SU-DHL-6 (cell line): ENCODE data around the gene NR5A2.

Experiments
- H2AFZ ChIP-seq: fragments of 200-600 bp; sonication (generic); 2 replicates; pipeline ENCODE4 v1.6.1; 2014; ENCODE audit warnings: low read depth, mild to moderate bottlenecking, moderate library complexity, mixed read lengths, antibody characterized with exemption, low read length; ENCODE audit not compliant: severe bottlenecking
- H3F3A ChIP-seq: fragments of 200-600 bp; shearing (Covaris generic); 2 replicates; pipeline ENCODE4 v1.6.0; 2016; ENCODE audit warnings: antibody characterized with exemption, mild to moderate bottlenecking; ENCODE audit not compliant: insufficient read depth
- H3K27ac ChIP-seq: fragments of 200-600 bp; sonication (generic); 2 replicates; pipeline ENCODE4 v1.5.1; 2016; ENCODE audit warnings: low read depth, mild to moderate bottlenecking, low read length, moderate library complexity, mixed read lengths
- H3K27me3 ChIP-seq: fragments of 200-600 bp; sonication (generic), shearing (Covaris generic); 2 replicates; pipeline ENCODE4 v1.6.0; 2014; ENCODE audit warnings: mild to moderate bottlenecking, low read length
- H3K36me3 ChIP-seq: fragments of 200-600 bp; sonication (generic); 2 replicates; pipeline ENCODE4 v1.6.1; 2014; ENCODE audit warnings: mild to moderate bottlenecking, low read length, mixed read lengths
- H3K4me2 ChIP-seq: fragments of 300-600, 200-600 bp; shearing (Covaris generic), sonication (generic); 2 replicates; pipeline ENCODE4 v1.6.0; 2014; ENCODE audit warnings: low read length, low read depth, mild to moderate bottlenecking; ENCODE audit not compliant: poor library complexity, severe bottlenecking
- H3K4me3 ChIP-seq: fragments of 200-600 bp; sonication (generic); 2 replicates; pipeline ENCODE4 v1.5.1; 2014; ENCODE audit warnings: antibody characterized with exemption, low read length, mild to moderate bottlenecking, mixed read lengths; ENCODE audit not compliant: insufficient read depth, poor library complexity, severe bottlenecking
- H3K79me2 ChIP-seq: fragments of 200-600 bp; sonication (generic); 2 replicates; pipeline ENCODE4 v1.6.1; 2014; ENCODE audit warnings: mild to moderate bottlenecking, low read length, moderate library complexity; ENCODE audit not compliant: insufficient read depth
- H3K9ac ChIP-seq: fragments of 200-600 bp; sonication (generic); 2 replicates; pipeline ENCODE4 v1.7.0; 2014; ENCODE audit warnings: mild to moderate bottlenecking, low read length
- H3K9me2 ChIP-seq: fragments of 200-600 bp; sonication (generic); replicated peaks from 2 replicates; pipeline ENCODE4 v1.6.1; 2014; ENCODE audit warnings: low read length; ENCODE audit not compliant: insufficient read depth
- H3K9me3 ChIP-seq: fragments of 200-600 bp; sonication (generic); 2 replicates; pipeline ENCODE4 v1.6.1; 2014; ENCODE audit warnings: low read length, mixed read lengths; ENCODE audit not compliant: insufficient read depth
- H4K20me1 ChIP-seq: fragments of 200-600 bp; sonication (generic); 2 replicates; pipeline ENCODE4 v1.6.1; 2014; ENCODE audit warnings: low read depth, mild to moderate bottlenecking, antibody characterized with exemption, low read length, moderate library complexity, mixed read lengths
- EZH2phosphoT487 ChIP-seq: fragments of 200-600 bp; sonication (generic), shearing (Covaris generic); conservative IDR thresholded peaks from 2 replicates; pipeline ENCODE4 v1.6.1; 2018; ENCODE audit warnings: mild to moderate bottlenecking, antibody characterized with exemption, low read length, moderate library complexity, mixed read lengths
- TF ChIP-seq, protein P1 (sequence below): fragments of 200-600 bp; sonication (generic); IDR thresholded peaks from one replicate; pipeline ENCODE4 v1.5.1; 2017; ENCODE audit warnings: antibody characterized with exemption, mild to moderate bottlenecking, low read length, moderate library complexity; ENCODE audit not compliant: insufficient read depth, poor library complexity, severe bottlenecking

Gene NR5A2

DNA sequence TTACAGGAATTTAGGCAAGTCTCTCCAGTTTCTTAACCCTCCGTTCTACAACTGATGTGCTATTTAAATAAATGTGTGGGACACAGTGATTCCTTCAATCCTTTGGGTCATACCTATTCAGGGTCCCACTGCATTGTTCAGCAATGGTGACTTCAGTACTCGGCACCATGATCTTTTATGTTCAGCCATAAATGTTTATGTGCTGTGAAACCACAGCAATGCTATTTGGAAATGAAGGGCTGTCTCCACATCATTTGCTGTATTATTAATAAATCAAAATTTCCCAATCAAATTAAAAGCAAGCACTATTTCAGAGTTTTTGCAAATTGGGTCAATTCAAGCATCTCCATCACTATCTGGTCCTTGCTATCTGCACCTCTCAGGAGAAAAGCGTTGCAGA lies 84.8 kb downstream of the NR5A2 start:
- Histone ChIP-seq H3K27me3 (no peaks in the 10 kb centered on the region), H3K9me3 (no peaks in the 10 kb centered on the region), H3F3A (no peaks in the 10 kb centered on the region), H3K9ac (no peak overlapping the region), H2AFZ (no peak overlapping the region), H3K36me3 (no peaks in the 10 kb centered on the region), H3K4me3 (no peak overlapping the region), H3K4me2 (no peak overlapping the region), H3K79me2 (no peaks in the 10 kb centered on the region), H3K9me2 (no peaks in the 10 kb centered on the region), H4K20me1 (no peaks in the 10 kb centered on the region), H3K27ac (no peak overlapping the region)
- no peak for TF ChIP-seq EZH2phosphoT487
- TF ChIP-seq, protein P1, sequence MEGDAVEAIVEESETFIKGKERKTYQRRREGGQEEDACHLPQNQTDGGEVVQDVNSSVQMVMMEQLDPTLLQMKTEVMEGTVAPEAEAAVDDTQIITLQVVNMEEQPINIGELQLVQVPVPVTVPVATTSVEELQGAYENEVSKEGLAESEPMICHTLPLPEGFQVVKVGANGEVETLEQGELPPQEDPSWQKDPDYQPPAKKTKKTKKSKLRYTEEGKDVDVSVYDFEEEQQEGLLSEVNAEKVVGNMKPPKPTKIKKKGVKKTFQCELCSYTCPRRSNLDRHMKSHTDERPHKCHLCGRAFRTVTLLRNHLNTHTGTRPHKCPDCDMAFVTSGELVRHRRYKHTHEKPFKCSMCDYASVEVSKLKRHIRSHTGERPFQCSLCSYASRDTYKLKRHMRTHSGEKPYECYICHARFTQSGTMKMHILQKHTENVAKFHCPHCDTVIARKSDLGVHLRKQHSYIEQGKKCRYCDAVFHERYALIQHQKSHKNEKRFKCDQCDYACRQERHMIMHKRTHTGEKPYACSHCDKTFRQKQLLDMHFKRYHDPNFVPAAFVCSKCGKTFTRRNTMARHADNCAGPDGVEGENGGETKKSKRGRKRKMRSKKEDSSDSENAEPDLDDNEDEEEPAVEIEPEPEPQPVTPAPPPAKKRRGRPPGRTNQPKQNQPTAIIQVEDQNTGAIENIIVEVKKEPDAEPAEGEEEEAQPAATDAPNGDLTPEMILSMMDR: no peak

DNA sequence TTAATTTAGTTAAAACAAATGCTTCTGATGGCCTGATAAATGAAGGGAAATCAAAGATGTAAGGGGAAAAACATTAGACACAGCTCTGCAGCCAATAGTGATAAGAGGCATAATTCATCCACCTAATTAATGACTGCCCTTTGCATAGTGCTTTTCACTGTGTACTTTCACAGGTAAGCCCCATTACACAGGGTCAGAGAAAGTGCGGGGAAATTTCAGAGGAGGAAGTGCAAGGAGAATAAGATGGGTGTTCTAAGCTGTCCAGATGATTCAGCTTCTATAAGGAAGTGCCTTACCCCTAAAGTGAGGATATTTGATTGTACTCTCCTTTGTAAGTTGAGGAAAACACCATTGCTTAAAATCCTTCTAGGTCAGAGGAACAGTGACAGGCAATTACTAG lies 88.0 kb downstream of the NR5A2 start:
- Histone ChIP-seq H3K36me3 (no peaks in the 10 kb centered on the region), H3K9me3 (no peaks in the 10 kb centered on the region), H3K9ac (no peak overlapping the region), H3K27ac (no peak overlapping the region), H3K4me2 (no peak overlapping the region), H2AFZ (no peak overlapping the region), H3F3A (no peaks in the 10 kb centered on the region), H4K20me1 (no peaks in the 10 kb centered on the region), H3K27me3 (no peaks in the 10 kb centered on the region), H3K79me2 (no peaks in the 10 kb centered on the region), H3K4me3 (no peak overlapping the region), H3K9me2 (no peaks in the 10 kb centered on the region)
- TF ChIP-seq, protein P1: no peak
- no peak for TF ChIP-seq EZH2phosphoT487

DNA sequence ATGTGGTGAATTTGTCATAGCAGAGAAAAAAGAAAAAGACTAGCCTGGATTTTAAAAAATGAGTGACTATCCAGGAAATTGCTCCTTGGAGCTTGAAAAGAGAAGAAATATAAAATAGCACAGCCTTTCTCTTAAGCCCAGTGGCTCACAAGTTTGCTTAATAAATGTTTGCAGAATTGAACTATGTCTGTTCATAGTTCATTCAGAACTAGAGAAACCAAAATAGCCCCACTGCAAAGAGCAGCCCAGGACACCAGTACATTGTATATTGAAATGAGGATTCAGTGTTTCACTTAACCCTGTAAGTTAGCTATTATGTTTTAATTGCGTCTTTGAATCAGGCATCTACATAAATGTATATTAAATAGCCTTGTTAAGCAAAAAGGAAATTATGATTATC lies 88.8 kb downstream of the NR5A2 start:
- H2AFZ ChIP-seq: no peak overlapping the region
- no peaks in the 10 kb centered on the region for H3K27me3 ChIP-seq

More for the DNA sequence above, 88.8 kb downstream of the NR5A2 start:
- Histone ChIP-seq H3K27ac (no peak overlapping the region), H3K4me3 (no peak overlapping the region), H3K9me2 (no peaks in the 10 kb centered on the region), H3K36me3 (no peaks in the 10 kb centered on the region), H4K20me1 (no peaks in the 10 kb centered on the region), H3K9ac (no peak overlapping the region), H3F3A (no peaks in the 10 kb centered on the region), H3K4me2 (no peak overlapping the region), H3K9me3 (no peaks in the 10 kb centered on the region), H3K79me2 (no peaks in the 10 kb centered on the region)
- no peak for TF ChIP-seq EZH2phosphoT487
- TF ChIP-seq, protein P1: no peak
